Measurements from ENCODE around the gene FCHSD2.

FCHSD2 gene

GRCh38 chr11:72789493-72790131, 352.5 kb downstream of the FCHSD2 start:
- TF ChIP-seq CTCF (IDR thresholded peaks at IDR 0.05) = no peak

GRCh38 chr11:72788241-72788640, 353.9 kb downstream of the FCHSD2 start:
- TF ChIP-seq CTCF (IDR thresholded peaks at IDR 0.05) = no peak

- TF ChIP-seq CTCF (IDR thresholded peaks at IDR 0.05) = no peak
Measured at GRCh38 chr11:72787216-72788104, 354.7 kb downstream of the FCHSD2 start.
